SK-N-SH treated with all-trans-retinoic acid at 6 μM for 48 hours (cell line): Measurements from ENCODE around the gene SNW1.

Experiments
- ATAC-seq: fragments of 200-7000 bp; cut with Tn5 transposase; 3 replicates; pipeline ENCODE4 v1.9.1; 2020; ENCODE audit warnings: mild to moderate bottlenecking, moderate library complexity
- ARNTL ChIP-seq: fragments of 450-650 bp; formaldehyde crosslinking; IDR thresholded peaks from 2 replicates; pipeline ENCODE4 v1.5.0; 2020; ENCODE audit warnings: low read depth, mild to moderate bottlenecking, moderate library complexity, borderline replicate concordance
- BACH2 ChIP-seq: fragments of 250-450 bp; sonication (Bioruptor Pico); IDR thresholded peaks from 2 replicates; pipeline ENCODE4 v1.9.0; 2021; ENCODE audit warnings: mild to moderate bottlenecking, borderline replicate concordance
- CSDC2 ChIP-seq: fragments of 250-450 bp; sonication (Bioruptor Pico); IDR thresholded peaks from 2 replicates; pipeline ENCODE4 v1.5.0; 2020; ENCODE audit warnings: mild to moderate bottlenecking, moderate library complexity
- ESRRG ChIP-seq: fragments of 250-450 bp; sonication (Bioruptor Pico); IDR thresholded peaks from 2 replicates; pipeline ENCODE4 v1.6.1; 2021; ENCODE audit warnings: mild to moderate bottlenecking
- GLIS3 ChIP-seq: fragments of 250-450 bp; sonication (Bioruptor Pico); IDR thresholded peaks from 2 replicates; pipeline ENCODE4 v1.5.0; 2020; ENCODE audit warnings: mild to moderate bottlenecking, moderate library complexity
- OSR1 ChIP-seq: fragments of 250-450 bp; sonication (Bioruptor Pico); IDR thresholded peaks from 2 replicates; pipeline ENCODE4 v1.8.0; 2022; ENCODE audit warnings: moderate library complexity, mild to moderate bottlenecking, inconsistent platforms
- SNAI2 ChIP-seq: fragments of 250-450 bp; sonication (Bioruptor Pico); IDR thresholded peaks from 2 replicates; pipeline ENCODE4 v1.5.0; 2020; ENCODE audit warnings: mild to moderate bottlenecking, moderate library complexity
- TOX ChIP-seq: fragments of 250-450 bp; sonication (Bioruptor Pico); IDR thresholded peaks from 2 replicates; pipeline ENCODE4 v1.8.0; 2021; ENCODE audit warnings: mild to moderate bottlenecking, moderate library complexity, borderline replicate concordance
- ZC3H10 ChIP-seq: fragments of 250-450 bp; sonication (Bioruptor Pico); IDR thresholded peaks from 2 replicates; pipeline ENCODE4 v1.5.1; 2021; ENCODE audit warnings: mild to moderate bottlenecking, moderate library complexity
- ZFP3 ChIP-seq: fragments of 250-450 bp; sonication (Bioruptor Pico); IDR thresholded peaks from 2 replicates; pipeline ENCODE4 v1.5.0; 2020; ENCODE audit warnings: mild to moderate bottlenecking, moderate library complexity
- ZFP30 ChIP-seq: fragments of 450-650 bp; formaldehyde crosslinking; IDR thresholded peaks from 2 replicates; pipeline ENCODE4 v1.5.0; 2022; ENCODE audit warnings: mild to moderate bottlenecking, moderate library complexity
- ZNF565 ChIP-seq: fragments of 450-650 bp; formaldehyde crosslinking; conservative IDR thresholded peaks from 2 replicates; pipeline ENCODE4 v1.5.0; 2020; ENCODE audit warnings: low read depth, mild to moderate bottlenecking, moderate library complexity
- ZNF70 ChIP-seq: fragments of 450-650 bp; formaldehyde crosslinking; IDR thresholded peaks from 2 replicates; pipeline ENCODE4 v1.5.0; 2020; ENCODE audit warnings: mild to moderate bottlenecking, moderate library complexity
- ZNF8 ChIP-seq: fragments of 450-650 bp; formaldehyde crosslinking; IDR thresholded peaks from 2 replicates; pipeline ENCODE4 v1.5.0; 2020; ENCODE audit warnings: mild to moderate bottlenecking, moderate library complexity
- TF ChIP-seq, protein P1 (sequence below): fragments of 250-450 bp; sonication (Bioruptor Pico); IDR thresholded peaks from 2 replicates; pipeline ENCODE4 v1.8.0; 2020; ENCODE audit warnings: mild to moderate bottlenecking, moderate library complexity, borderline replicate concordance
- TF ChIP-seq, protein P2 (sequence below): fragments of 250-450 bp; sonication (Bioruptor Pico); IDR thresholded peaks from 2 replicates; pipeline ENCODE4 v1.8.0; 2021; ENCODE audit warnings: low read depth, mild to moderate bottlenecking, moderate library complexity, borderline replicate concordance
- TF ChIP-seq, protein P3 (sequence below): fragments of 250-450 bp; sonication (Bioruptor Pico); IDR thresholded peaks from 2 replicates; pipeline ENCODE4 v1.5.1; 2021; ENCODE audit warnings: mild to moderate bottlenecking, moderate library complexity
- TF ChIP-seq, protein P4 (sequence below): fragments of 250-450 bp; sonication (Bioruptor Pico); IDR thresholded peaks from 2 replicates; pipeline ENCODE4 v1.5.1; 2020; ENCODE audit warnings: low read depth, mild to moderate bottlenecking, moderate library complexity
- TF ChIP-seq, protein P5 (sequence below): fragments of 250-450 bp; sonication (Bioruptor Pico); IDR thresholded peaks from 2 replicates; pipeline ENCODE4 v1.5.0; 2020; ENCODE audit warnings: mild to moderate bottlenecking, moderate library complexity

The SNW1 gene

DNA sequence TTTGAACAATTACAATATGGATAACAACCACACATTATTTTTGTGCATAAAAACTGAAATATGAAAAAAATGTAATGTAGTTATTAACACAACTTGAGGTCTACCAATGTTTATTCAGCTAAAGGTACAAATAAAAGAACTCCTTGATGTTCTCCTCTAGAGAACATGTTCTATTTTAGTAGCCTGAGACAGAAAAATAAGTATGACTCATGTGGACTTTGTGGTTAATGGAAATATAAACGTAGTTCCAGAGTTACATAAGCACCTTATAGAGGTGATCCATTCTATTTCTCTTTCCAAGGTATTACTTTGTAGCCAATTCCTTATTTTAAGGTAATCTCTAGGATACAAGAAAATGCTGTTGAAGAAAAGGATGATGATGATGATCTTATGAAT is 78.8 kb downstream of the SNW1 start:
- TF ChIP-seq ARNTL (CRISPR knock-in tag) (no peak), ZFP30 (CRISPR knock-in tag) (no peak), TOX (CRISPR knock-in tag) (no peak), OSR1 (CRISPR knock-in tag) (no peak), ZNF565 (CRISPR knock-in tag) (no peak), GLIS3 (CRISPR knock-in tag) (no peak), ZFP3 (no peak), SNAI2 (CRISPR knock-in tag) (no peak), ZC3H10 (no peak), ZNF8 (no peak)
- TF ChIP-seq, protein P1, sequence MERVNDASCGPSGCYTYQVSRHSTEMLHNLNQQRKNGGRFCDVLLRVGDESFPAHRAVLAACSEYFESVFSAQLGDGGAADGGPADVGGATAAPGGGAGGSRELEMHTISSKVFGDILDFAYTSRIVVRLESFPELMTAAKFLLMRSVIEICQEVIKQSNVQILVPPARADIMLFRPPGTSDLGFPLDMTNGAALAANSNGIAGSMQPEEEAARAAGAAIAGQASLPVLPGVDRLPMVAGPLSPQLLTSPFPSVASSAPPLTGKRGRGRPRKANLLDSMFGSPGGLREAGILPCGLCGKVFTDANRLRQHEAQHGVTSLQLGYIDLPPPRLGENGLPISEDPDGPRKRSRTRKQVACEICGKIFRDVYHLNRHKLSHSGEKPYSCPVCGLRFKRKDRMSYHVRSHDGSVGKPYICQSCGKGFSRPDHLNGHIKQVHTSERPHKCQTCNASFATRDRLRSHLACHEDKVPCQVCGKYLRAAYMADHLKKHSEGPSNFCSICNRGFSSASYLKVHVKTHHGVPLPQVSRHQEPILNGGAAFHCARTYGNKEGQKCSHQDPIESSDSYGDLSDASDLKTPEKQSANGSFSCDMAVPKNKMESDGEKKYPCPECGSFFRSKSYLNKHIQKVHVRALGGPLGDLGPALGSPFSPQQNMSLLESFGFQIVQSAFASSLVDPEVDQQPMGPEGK (CRISPR knock-in tag): no peak
- TF ChIP-seq, protein P2, sequence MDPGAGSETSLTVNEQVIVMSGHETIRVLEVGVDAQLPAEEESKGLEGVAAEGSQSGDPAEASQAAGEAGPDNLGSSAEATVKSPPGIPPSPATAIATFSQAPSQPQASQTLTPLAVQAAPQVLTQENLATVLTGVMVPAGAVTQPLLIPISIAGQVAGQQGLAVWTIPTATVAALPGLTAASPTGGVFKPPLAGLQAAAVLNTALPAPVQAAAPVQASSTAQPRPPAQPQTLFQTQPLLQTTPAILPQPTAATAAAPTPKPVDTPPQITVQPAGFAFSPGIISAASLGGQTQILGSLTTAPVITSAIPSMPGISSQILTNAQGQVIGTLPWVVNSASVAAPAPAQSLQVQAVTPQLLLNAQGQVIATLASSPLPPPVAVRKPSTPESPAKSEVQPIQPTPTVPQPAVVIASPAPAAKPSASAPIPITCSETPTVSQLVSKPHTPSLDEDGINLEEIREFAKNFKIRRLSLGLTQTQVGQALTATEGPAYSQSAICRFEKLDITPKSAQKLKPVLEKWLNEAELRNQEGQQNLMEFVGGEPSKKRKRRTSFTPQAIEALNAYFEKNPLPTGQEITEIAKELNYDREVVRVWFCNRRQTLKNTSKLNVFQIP (CRISPR knock-in tag): no peak
- TF ChIP-seq, protein P3, sequence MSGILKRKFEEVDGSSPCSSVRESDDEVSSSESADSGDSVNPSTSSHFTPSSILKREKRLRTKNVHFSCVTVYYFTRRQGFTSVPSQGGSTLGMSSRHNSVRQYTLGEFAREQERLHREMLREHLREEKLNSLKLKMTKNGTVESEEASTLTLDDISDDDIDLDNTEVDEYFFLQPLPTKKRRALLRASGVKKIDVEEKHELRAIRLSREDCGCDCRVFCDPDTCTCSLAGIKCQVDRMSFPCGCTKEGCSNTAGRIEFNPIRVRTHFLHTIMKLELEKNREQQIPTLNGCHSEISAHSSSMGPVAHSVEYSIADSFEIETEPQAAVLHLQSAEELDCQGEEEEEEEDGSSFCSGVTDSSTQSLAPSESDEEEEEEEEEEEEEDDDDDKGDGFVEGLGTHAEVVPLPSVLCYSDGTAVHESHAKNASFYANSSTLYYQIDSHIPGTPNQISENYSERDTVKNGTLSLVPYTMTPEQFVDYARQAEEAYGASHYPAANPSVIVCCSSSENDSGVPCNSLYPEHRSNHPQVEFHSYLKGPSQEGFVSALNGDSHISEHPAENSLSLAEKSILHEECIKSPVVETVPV (CRISPR knock-in tag): no peak
- TF ChIP-seq, protein P4, sequence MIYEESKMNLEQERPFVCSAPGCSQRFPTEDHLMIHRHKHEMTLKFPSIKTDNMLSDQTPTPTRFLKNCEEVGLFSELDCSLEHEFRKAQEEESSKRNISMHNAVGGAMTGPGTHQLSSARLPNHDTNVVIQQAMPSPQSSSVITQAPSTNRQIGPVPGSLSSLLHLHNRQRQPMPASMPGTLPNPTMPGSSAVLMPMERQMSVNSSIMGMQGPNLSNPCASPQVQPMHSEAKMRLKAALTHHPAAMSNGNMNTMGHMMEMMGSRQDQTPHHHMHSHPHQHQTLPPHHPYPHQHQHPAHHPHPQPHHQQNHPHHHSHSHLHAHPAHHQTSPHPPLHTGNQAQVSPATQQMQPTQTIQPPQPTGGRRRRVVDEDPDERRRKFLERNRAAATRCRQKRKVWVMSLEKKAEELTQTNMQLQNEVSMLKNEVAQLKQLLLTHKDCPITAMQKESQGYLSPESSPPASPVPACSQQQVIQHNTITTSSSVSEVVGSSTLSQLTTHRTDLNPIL (CRISPR knock-in tag): no peak
- TF ChIP-seq, protein P5, sequence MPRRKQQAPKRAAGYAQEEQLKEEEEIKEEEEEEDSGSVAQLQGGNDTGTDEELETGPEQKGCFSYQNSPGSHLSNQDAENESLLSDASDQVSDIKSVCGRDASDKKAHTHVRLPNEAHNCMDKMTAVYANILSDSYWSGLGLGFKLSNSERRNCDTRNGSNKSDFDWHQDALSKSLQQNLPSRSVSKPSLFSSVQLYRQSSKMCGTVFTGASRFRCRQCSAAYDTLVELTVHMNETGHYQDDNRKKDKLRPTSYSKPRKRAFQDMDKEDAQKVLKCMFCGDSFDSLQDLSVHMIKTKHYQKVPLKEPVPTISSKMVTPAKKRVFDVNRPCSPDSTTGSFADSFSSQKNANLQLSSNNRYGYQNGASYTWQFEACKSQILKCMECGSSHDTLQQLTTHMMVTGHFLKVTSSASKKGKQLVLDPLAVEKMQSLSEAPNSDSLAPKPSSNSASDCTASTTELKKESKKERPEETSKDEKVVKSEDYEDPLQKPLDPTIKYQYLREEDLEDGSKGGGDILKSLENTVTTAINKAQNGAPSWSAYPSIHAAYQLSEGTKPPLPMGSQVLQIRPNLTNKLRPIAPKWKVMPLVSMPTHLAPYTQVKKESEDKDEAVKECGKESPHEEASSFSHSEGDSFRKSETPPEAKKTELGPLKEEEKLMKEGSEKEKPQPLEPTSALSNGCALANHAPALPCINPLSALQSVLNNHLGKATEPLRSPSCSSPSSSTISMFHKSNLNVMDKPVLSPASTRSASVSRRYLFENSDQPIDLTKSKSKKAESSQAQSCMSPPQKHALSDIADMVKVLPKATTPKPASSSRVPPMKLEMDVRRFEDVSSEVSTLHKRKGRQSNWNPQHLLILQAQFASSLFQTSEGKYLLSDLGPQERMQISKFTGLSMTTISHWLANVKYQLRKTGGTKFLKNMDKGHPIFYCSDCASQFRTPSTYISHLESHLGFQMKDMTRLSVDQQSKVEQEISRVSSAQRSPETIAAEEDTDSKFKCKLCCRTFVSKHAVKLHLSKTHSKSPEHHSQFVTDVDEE (CRISPR knock-in tag): no peak
- peak; percentile 61 for ATAC-seq

DNA sequence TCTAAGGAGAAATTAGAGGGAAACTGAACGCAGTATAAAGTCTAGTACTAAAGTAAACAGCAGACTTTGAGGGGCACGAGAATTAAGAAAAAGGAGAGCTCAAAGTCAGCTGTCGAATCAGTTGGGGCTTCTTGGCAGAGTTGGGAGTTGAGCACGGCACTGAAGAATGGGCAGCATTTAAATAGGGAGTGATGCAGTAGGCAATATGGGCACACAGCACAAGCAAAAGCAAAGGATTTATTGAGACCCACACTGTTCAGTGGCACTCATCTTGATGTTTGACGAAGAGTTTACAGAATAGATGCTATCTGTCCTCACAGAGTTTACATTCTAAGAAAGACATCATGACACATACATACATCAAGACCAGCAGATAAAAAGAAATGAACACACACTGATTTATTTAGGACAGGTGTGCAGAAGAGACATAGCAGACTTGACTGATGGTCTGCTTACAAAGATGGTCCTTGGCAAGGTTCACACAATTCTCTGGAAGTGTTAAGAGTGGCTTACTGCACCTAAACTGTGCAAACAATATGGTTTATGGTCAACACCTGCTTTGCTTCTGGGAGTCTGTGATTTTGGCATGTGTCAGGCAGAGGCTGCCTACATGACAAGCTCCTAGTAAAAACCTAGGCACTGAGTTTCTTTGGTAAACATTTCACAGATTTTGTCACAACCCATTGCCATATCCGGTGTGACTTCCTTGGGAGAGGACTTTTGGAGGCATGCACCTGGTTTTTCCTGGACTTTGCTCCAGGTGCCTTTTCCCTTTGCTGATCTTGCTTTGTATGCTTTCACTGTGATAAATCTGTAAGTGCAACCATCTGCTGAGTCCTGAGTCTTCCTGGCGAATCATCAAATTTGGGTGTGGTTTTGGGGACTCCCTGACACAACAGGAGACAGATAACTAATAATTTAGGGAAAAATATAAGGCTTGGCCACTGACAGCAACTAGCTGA is 79.5 kb downstream of the SNW1 start:
- TF ChIP-seq, protein P4 (CRISPR knock-in tag): no peak
- TF ChIP-seq CSDC2 (no peak), ESRRG (no peak), ZNF70 (CRISPR knock-in tag) (no peak)

DNA sequence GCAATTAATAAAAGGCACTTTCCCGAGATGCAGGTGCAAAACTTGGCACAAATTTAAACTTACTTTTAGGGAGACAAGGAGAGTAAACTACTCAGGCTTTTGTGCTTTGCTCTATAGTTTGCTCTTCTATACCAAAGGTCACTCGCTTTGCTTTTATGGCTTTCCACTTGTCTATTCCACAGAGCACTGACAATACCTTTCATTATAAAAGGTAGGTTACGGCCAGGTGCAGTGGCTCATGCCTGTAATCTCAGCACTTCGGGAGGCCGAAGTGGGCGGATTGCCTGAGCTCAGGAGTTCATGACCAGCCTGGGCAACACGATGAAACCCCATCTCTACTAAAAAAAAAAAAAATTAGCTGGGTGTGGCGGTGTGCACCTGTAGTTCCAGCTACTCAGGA is 86.0 kb downstream of the SNW1 start:
- no peak for TF ChIP-seq BACH2 (CRISPR knock-in tag)
- TF ChIP-seq ESRRG: no peak
- TF ChIP-seq ZFP3: no peak
- TF ChIP-seq OSR1 (CRISPR knock-in tag): no peak
- no peak for TF ChIP-seq TOX (CRISPR knock-in tag)
- TF ChIP-seq ZNF565 (CRISPR knock-in tag): no peak
- no peak for TF ChIP-seq GLIS3 (CRISPR knock-in tag)
- TF ChIP-seq, all 23 proteins: peak for 0
- ATAC-seq: no peak

More for the DNA sequence above, 79.5 kb downstream of the SNW1 start:
- ATAC-seq: 0 out of 3 replicates have a peak, but pooled peaks have one; percentile 16
